ENCODE results near the gene LDB3.

The LDB3 gene

GRCh38 chr10:86773498-86773897 lies 105.2 kb downstream of the LDB3 start:
- TF ChIP-seq EZH2 (IDR thresholded peaks at IDR 0.05; ENCODE audit: borderline replicate concordance, low read depth, low read length, severe bottlenecking): no peak
- TF ChIP-seq, protein P1, sequence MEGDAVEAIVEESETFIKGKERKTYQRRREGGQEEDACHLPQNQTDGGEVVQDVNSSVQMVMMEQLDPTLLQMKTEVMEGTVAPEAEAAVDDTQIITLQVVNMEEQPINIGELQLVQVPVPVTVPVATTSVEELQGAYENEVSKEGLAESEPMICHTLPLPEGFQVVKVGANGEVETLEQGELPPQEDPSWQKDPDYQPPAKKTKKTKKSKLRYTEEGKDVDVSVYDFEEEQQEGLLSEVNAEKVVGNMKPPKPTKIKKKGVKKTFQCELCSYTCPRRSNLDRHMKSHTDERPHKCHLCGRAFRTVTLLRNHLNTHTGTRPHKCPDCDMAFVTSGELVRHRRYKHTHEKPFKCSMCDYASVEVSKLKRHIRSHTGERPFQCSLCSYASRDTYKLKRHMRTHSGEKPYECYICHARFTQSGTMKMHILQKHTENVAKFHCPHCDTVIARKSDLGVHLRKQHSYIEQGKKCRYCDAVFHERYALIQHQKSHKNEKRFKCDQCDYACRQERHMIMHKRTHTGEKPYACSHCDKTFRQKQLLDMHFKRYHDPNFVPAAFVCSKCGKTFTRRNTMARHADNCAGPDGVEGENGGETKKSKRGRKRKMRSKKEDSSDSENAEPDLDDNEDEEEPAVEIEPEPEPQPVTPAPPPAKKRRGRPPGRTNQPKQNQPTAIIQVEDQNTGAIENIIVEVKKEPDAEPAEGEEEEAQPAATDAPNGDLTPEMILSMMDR (IDR thresholded peaks at IDR 0.05; ENCODE audit: borderline replicate concordance, extremely low read depth, low read length, poor library complexity, severe bottlenecking): no peak
- Histone ChIP-seq H4K20me1 (ENCODE audit: insufficient read depth, low read length) (peaks cover 13% of the 10 kb centered on the region; the same call in 1 of the 2 replicates), H3K27ac (ENCODE audit: low read length) (no peak overlapping the region), H3K79me2 (ENCODE audit: insufficient read depth, low read length) (peaks cover 9% of the 10 kb centered on the region; the same call in 1 of the 2 replicates), H3K9me3 (ENCODE audit: insufficient read depth, low read length, severe bottlenecking) (no peaks in the 10 kb centered on the region), H3K36me3 (ENCODE audit: insufficient read depth, low read length) (no peaks in the 10 kb centered on the region), H3K9ac (ENCODE audit: low read depth, low read length) (no peak overlapping the region), H3K4me1 (ENCODE audit: insufficient read depth, low read length) (no peaks in the 10 kb centered on the region), H3K4me3 (ENCODE audit: low read depth in 1 of 2, low read length in 2 of 2) (no peak overlapping the region), H3K27me3 (ENCODE audit: insufficient read depth, low read length, poor library complexity) (no peaks in the 10 kb centered on the region), H3K4me2 (ENCODE audit: insufficient read depth, low read length) (no peak overlapping the region), H2AFZ (ENCODE audit: low read depth, low read length) (no peak overlapping the region)
- no peak for ATAC-seq (ENCODE audit: insufficient read depth, low read depth)
- DNase-seq: no peak

- H3K4me3 ChIP-seq (ENCODE audit: low read depth in 1 of 2, low read length in 2 of 2): no peak overlapping the region
- H3K27ac ChIP-seq (ENCODE audit: low read length): no peak overlapping the region
- H3K9ac ChIP-seq (ENCODE audit: low read depth, low read length): no peak overlapping the region
- H3K36me3 ChIP-seq (ENCODE audit: insufficient read depth, low read length): no peaks in the 10 kb centered on the region
- H4K20me1 ChIP-seq (ENCODE audit: insufficient read depth, low read length): peaks cover 4% of the 10 kb centered on the region; the same call in 1 of the 2 replicates
- H3K27me3 ChIP-seq (ENCODE audit: insufficient read depth, low read length, poor library complexity): no peaks in the 10 kb centered on the region
- DNase-seq: no peak
- no peaks in the 10 kb centered on the region for H3K9me3 ChIP-seq (ENCODE audit: insufficient read depth, low read length, severe bottlenecking)
- TF ChIP-seq, protein P1 (IDR thresholded peaks at IDR 0.05; ENCODE audit: borderline replicate concordance, extremely low read depth, low read length, poor library complexity, severe bottlenecking): no peak
- no peak for TF ChIP-seq EZH2 (IDR thresholded peaks at IDR 0.05; ENCODE audit: borderline replicate concordance, low read depth, low read length, severe bottlenecking)
- H2AFZ ChIP-seq (ENCODE audit: low read depth, low read length): no peak overlapping the region
- H3K4me2 ChIP-seq (ENCODE audit: insufficient read depth, low read length): no peak overlapping the region
- peaks cover 2% of the 10 kb centered on the region for H3K79me2 ChIP-seq (ENCODE audit: insufficient read depth, low read length)
- ATAC-seq (ENCODE audit: insufficient read depth, low read depth): no peak
- no peaks in the 10 kb centered on the region for H3K4me1 ChIP-seq (ENCODE audit: insufficient read depth, low read length)
Observed at GRCh38 chr10:86775056-86775869, 107.0 kb downstream of the LDB3 start.

DNA sequence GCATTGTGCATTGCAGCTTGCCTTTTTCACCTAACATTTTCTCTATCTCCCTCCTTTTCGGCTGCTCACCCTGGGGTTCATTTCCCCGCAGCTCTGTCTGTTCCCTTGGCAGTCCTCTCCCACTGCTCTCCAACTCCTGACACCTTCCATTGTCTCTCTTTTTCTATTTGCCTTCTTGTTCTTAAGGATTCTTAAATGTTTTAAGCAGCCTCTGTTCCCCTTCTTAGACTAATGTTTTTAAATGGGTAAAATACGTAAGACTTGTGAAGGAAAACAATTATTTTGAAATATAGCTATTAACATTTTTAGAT lies 107.5 kb downstream of the LDB3 start:
- Histone ChIP-seq H3K4me3 (ENCODE audit: low read depth in 1 of 2, low read length in 2 of 2) (no peak overlapping the region), H3K9ac (ENCODE audit: low read depth, low read length) (no peak overlapping the region), H3K79me2 (ENCODE audit: insufficient read depth, low read length) (peaks cover 4% of the 10 kb centered on the region), H3K4me1 (ENCODE audit: insufficient read depth, low read length) (no peaks in the 10 kb centered on the region), H3K27ac (ENCODE audit: low read length) (no peak overlapping the region), H3K36me3 (ENCODE audit: insufficient read depth, low read length) (no peaks in the 10 kb centered on the region), H2AFZ (ENCODE audit: low read depth, low read length) (no peak overlapping the region), H4K20me1 (ENCODE audit: insufficient read depth, low read length) (no peaks in the 10 kb centered on the region), H3K9me3 (ENCODE audit: insufficient read depth, low read length, severe bottlenecking) (no peaks in the 10 kb centered on the region), H3K4me2 (ENCODE audit: insufficient read depth, low read length) (no peak overlapping the region), H3K27me3 (ENCODE audit: insufficient read depth, low read length, poor library complexity) (no peaks in the 10 kb centered on the region)
- TF ChIP-seq, protein P1 (IDR thresholded peaks at IDR 0.05; ENCODE audit: borderline replicate concordance, extremely low read depth, low read length, poor library complexity, severe bottlenecking): no peak
- no peak for TF ChIP-seq EZH2 (IDR thresholded peaks at IDR 0.05; ENCODE audit: borderline replicate concordance, low read depth, low read length, severe bottlenecking)
- no peak for DNase-seq
- ATAC-seq (ENCODE audit: insufficient read depth, low read depth): no peak
